ENCODE results near the gene RHEX. TPM values are rescaled to one million over a fixed set of nuclear protein-coding genes. Genes with fewer than 3 reads are reported as not detected.

The RHEX gene
- total and polyA plus RNA-seq, 2 of the 13 experiments (the other 11 are each of a cell fraction or from before 2014, with no cell fraction given) = 1.4 to 2.7 TPM

DNA sequence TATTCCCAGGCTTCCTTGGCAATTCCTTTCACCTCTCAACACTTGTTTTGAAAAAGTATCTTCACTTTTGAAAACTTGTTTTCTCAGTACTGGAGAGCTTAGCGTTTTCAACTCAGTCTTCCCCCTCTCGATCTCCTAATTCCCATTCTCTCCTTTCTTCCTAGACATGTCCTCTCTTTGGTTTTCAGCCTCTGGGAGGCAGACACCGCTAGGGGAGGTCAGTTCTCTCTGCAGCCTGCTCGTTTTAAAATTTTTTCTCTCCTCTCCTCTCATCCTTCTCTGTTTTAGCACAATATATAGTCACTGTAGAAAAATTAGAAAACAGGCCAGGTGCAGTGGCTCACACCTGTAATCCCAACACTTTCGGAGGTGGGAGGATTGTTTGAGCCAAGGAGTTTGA is 12.6 kb upstream of the RHEX start (continued):
- TF ChIP-seq, protein P1, sequence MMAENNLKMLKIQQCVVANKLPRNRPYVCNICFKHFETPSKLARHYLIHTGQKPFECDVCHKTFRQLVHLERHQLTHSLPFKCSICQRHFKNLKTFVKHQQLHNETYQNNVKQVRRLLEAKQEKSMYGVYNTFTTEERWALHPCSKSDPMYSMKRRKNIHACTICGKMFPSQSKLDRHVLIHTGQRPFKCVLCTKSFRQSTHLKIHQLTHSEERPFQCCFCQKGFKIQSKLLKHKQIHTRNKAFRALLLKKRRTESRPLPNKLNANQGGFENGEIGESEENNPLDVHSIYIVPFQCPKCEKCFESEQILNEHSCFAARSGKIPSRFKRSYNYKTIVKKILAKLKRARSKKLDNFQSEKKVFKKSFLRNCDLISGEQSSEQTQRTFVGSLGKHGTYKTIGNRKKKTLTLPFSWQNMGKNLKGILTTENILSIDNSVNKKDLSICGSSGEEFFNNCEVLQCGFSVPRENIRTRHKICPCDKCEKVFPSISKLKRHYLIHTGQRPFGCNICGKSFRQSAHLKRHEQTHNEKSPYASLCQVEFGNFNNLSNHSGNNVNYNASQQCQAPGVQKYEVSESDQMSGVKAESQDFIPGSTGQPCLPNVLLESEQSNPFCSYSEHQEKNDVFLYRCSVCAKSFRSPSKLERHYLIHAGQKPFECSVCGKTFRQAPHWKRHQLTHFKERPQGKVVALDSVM (CRISPR knock-in tag; IDR thresholded peaks at IDR 0.05) = peak; percentile 74
- no peak for TF ChIP-seq CEBPG (CRISPR knock-in tag; IDR thresholded peaks at IDR 0.05)
- no peak for TF ChIP-seq SP5 (CRISPR knock-in tag; IDR thresholded peaks at IDR 0.05; ENCODE audit: borderline replicate concordance, low read depth)
- TF ChIP-seq, protein P2, sequence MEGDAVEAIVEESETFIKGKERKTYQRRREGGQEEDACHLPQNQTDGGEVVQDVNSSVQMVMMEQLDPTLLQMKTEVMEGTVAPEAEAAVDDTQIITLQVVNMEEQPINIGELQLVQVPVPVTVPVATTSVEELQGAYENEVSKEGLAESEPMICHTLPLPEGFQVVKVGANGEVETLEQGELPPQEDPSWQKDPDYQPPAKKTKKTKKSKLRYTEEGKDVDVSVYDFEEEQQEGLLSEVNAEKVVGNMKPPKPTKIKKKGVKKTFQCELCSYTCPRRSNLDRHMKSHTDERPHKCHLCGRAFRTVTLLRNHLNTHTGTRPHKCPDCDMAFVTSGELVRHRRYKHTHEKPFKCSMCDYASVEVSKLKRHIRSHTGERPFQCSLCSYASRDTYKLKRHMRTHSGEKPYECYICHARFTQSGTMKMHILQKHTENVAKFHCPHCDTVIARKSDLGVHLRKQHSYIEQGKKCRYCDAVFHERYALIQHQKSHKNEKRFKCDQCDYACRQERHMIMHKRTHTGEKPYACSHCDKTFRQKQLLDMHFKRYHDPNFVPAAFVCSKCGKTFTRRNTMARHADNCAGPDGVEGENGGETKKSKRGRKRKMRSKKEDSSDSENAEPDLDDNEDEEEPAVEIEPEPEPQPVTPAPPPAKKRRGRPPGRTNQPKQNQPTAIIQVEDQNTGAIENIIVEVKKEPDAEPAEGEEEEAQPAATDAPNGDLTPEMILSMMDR (CRISPR knock-in tag; IDR thresholded peaks at IDR 0.05) = peak; percentile 47
- no peak for TF ChIP-seq KLF13 (CRISPR knock-in tag; IDR thresholded peaks at IDR 0.05)

DNA sequence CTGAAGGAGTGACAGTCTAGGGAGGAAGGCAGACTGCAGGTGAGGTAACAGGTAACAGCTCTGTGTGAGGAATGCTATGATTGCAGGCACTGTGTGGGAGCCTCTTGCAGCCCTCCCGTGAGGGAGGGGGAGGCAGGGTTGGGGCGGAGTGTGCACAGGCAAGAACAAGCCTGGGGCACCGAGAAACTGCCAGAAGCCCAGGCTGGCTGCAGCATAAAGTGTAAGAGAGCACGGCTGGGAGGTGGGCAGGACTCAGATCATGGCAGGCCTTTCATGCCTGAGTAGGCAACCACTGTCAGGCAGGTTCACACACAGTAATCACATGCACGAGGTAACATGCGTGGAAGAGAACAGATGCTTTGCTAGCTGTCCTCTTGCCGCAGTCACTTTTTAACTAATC is 11.3 kb upstream of the RHEX start:
- in situ Hi-C loops (cut with HindIII; ENCODE audit: extremely low pct_ligation_motif_present, low pct_unique_long_range_greater_than_20kb) (no loop called here), intact Hi-C loops (cut with micrococcal nuclease; ENCODE audit: unreplicated experiment) (no loop called here)
- no peak for DNase-seq (ENCODE audit: low spot score)
- no peak overlapping the region for H2AFZ ChIP-seq (ENCODE audit: low read length)
- H3K79me2 ChIP-seq (ENCODE audit: insufficient read depth, low read length) = no peaks in the 10 kb centered on the region
- no TSS peak for BruUV-seq (replicated peaks)
- peaks cover 12% of the 10 kb centered on the region for H3K4me1 ChIP-seq (ENCODE audit: insufficient read depth, low read length)
- peaks cover 1 to 7% of the 10 kb centered on the region in 2 experiments; a peak in 3 of 5 replicates for H3K27me3 ChIP-seq (ENCODE audit: control insufficient read depth in 1 of 2, insufficient read depth in 2 of 2, low read length in 2 of 2)
- POLR2A ChIA-PET = no interaction called here
- no peaks in the 10 kb centered on the region for H4K20me1 ChIP-seq (ENCODE audit: insufficient read depth, low read length)
- no peak overlapping the region for H3K9ac ChIP-seq (ENCODE audit: insufficient read depth, low read depth, low read length)
- no peak for FAIRE-seq
- no peaks in the 10 kb centered on the region for H3K36me3 ChIP-seq (replicated peaks in 1 of 2; ENCODE audit: control insufficient read depth in 1 of 2, insufficient read depth in 2 of 2, low read length in 2 of 2)
- no peaks in the 10 kb centered on the region for H3K9me3 ChIP-seq (ENCODE audit: low read length)
- H3K4me3 ChIP-seq (replicated peaks in 1 of 3; ENCODE audit: insufficient read depth in 1 of 3, low read depth in 2 of 3, low read length in 3 of 3) = peak overlapping the region in 1 of 3 experiments; percentile 6; a peak in 1 of 6 replicates
- H3K27ac ChIP-seq (ENCODE audit: extremely low read length, insufficient read depth, low read length) = no peak overlapping the region
- 19% methylated on average over 7 of the region's 7 CpGs for WGBS (ENCODE audit: low lambda C conversion rate)
- H3K4me2 ChIP-seq (ENCODE audit: low read depth, low read length) = peak overlapping the region; percentile 67
- peak; percentile 82 for ATAC-seq
- CTCF ChIA-PET (ENCODE audit: low intra/inter-chr PET ratio, low total read pairs) = no interaction called here
- TF ChIP-seq SALL1 (CRISPR knock-in tag; IDR thresholded peaks at IDR 0.05) (0 out of 2 replicates have a peak, but pooled peaks have one; percentile 22), HOXA7 (CRISPR knock-in tag; IDR thresholded peaks at IDR 0.05) (no peak), NFE2L1 (CRISPR knock-in tag; IDR thresholded peaks at IDR 0.05; ENCODE audit: borderline replicate concordance) (no peak)
- TF ChIP-seq, protein P3, sequence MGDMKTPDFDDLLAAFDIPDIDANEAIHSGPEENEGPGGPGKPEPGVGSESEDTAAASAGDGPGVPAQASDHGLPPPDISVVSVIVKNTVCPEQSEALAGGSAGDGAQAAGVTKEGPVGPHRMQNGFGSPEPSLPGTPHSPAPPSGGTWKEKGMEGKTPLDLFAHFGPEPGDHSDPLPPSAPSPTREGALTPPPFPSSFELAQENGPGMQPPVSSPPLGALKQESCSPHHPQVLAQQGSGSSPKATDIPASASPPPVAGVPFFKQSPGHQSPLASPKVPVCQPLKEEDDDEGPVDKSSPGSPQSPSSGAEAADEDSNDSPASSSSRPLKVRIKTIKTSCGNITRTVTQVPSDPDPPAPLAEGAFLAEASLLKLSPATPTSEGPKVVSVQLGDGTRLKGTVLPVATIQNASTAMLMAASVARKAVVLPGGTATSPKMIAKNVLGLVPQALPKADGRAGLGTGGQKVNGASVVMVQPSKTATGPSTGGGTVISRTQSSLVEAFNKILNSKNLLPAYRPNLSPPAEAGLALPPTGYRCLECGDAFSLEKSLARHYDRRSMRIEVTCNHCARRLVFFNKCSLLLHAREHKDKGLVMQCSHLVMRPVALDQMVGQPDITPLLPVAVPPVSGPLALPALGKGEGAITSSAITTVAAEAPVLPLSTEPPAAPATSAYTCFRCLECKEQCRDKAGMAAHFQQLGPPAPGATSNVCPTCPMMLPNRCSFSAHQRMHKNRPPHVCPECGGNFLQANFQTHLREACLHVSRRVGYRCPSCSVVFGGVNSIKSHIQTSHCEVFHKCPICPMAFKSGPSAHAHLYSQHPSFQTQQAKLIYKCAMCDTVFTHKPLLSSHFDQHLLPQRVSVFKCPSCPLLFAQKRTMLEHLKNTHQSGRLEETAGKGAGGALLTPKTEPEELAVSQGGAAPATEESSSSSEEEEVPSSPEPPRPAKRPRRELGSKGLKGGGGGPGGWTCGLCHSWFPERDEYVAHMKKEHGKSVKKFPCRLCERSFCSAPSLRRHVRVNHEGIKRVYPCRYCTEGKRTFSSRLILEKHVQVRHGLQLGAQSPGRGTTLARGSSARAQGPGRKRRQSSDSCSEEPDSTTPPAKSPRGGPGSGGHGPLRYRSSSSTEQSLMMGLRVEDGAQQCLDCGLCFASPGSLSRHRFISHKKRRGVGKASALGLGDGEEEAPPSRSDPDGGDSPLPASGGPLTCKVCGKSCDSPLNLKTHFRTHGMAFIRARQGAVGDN (CRISPR knock-in tag; IDR thresholded peaks at IDR 0.05) = peak; percentile 29; the same call in 1 of the 2 replicates
- TF ChIP-seq, protein P4, sequence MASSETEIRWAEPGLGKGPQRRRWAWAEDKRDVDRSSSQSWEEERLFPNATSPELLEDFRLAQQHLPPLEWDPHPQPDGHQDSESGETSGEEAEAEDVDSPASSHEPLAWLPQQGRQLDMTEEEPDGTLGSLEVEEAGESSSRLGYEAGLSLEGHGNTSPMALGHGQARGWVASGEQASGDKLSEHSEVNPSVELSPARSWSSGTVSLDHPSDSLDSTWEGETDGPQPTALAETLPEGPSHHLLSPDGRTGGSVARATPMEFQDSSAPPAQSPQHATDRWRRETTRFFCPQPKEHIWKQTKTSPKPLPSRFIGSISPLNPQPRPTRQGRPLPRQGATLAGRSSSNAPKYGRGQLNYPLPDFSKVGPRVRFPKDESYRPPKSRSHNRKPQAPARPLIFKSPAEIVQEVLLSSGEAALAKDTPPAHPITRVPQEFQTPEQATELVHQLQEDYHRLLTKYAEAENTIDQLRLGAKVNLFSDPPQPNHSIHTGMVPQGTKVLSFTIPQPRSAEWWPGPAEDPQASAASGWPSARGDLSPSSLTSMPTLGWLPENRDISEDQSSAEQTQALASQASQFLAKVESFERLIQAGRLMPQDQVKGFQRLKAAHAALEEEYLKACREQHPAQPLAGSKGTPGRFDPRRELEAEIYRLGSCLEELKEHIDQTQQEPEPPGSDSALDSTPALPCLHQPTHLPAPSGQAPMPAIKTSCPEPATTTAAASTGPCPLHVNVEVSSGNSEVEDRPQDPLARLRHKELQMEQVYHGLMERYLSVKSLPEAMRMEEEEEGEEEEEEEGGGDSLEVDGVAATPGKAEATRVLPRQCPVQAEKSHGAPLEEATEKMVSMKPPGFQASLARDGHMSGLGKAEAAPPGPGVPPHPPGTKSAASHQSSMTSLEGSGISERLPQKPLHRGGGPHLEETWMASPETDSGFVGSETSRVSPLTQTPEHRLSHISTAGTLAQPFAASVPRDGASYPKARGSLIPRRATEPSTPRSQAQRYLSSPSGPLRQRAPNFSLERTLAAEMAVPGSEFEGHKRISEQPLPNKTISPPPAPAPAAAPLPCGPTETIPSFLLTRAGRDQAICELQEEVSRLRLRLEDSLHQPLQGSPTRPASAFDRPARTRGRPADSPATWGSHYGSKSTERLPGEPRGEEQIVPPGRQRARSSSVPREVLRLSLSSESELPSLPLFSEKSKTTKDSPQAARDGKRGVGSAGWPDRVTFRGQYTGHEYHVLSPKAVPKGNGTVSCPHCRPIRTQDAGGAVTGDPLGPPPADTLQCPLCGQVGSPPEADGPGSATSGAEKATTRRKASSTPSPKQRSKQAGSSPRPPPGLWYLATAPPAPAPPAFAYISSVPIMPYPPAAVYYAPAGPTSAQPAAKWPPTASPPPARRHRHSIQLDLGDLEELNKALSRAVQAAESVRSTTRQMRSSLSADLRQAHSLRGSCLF (CRISPR knock-in tag; IDR thresholded peaks at IDR 0.05; ENCODE audit: borderline replicate concordance) = no peak

Data from HepG2 (cell line).